ENCODE data around the gene KCNIP3.

- TF ChIP-seq CTCF (IDR thresholded peaks at IDR 0.05), result no peak
- no peak for TF ChIP-seq POLR2A (IDR thresholded peaks at IDR 0.05)
Observed at GRCh38 chr2:95392730-95393455, 95.7 kb downstream of the KCNIP3 start.

Data from lower leg skin (tissue), 3 donors.